GM21515 (cell line): ENCODE results near the gene RIPOR1.

Source experiments
- ATAC-seq: cut with Tn5 transposase; IDR thresholded peaks from one replicate; pipeline ENCODE4 v1.9.1; 2021; ENCODE audit not compliant: unreplicated experiment

RIPOR1 gene

GRCh38 chr16:67555795-67556212 is 27.2 kb downstream of the RIPOR1 start:
- ATAC-seq, result no peak

GRCh38 chr16:67558859-67559258 is 30.2 kb downstream of the RIPOR1 start:
- no peak for ATAC-seq

- no peak for ATAC-seq
These were observed 32.3 kb downstream of the RIPOR1 start for GRCh38 chr16:67560827-67561342.

- no peak for ATAC-seq
These were observed 32.8 kb downstream of the RIPOR1 start for GRCh38 chr16:67561501-67561823.

GRCh38 chr16:67561824-67562525 is 33.3 kb downstream of the RIPOR1 start:
- ATAC-seq, result peak; percentile 81

GRCh38 chr16:67562526-67562917 is 33.9 kb downstream of the RIPOR1 start, which contains the start of gene CTCF:
TSS of gene CTCF (plus strand) at chr16:67562526. CDS start at chr16:67610833, 48,307 bp downstream.
- peak; percentile 44 for ATAC-seq

- ATAC-seq, result peak; percentile 16
These were observed 34.5 kb downstream of the RIPOR1 start for GRCh38 chr16:67562918-67563707.

- ATAC-seq, result no peak
These were observed 35.3 kb downstream of the RIPOR1 start for GRCh38 chr16:67563708-67564468.

GRCh38 chr16:67565470-67566100 is 37.0 kb downstream of the RIPOR1 start:
- no peak for ATAC-seq

- ATAC-seq, result no peak
These were observed 42.8 kb downstream of the RIPOR1 start for GRCh38 chr16:67571464-67571863.

GRCh38 chr16:67571981-67572431 is 43.4 kb downstream of the RIPOR1 start:
- ATAC-seq, result no peak

- no peak for ATAC-seq
These were observed 51.1 kb downstream of the RIPOR1 start for GRCh38 chr16:67579686-67580085.

GRCh38 chr16:67580202-67580601 is 51.6 kb downstream of the RIPOR1 start:
- ATAC-seq, result no peak

- no peak for ATAC-seq
These were observed 64.7 kb downstream of the RIPOR1 start for GRCh38 chr16:67593288-67593687.

- no peak for ATAC-seq
These were observed 65.1 kb downstream of the RIPOR1 start for GRCh38 chr16:67593701-67594100.

GRCh38 chr16:67594256-67594915 is 65.8 kb downstream of the RIPOR1 start:
- ATAC-seq, result no peak

GRCh38 chr16:67594956-67595355 is 66.3 kb downstream of the RIPOR1 start:
- no peak for ATAC-seq
